Measurements from ENCODE around the gene CT45A8. TPM values are rescaled to one million over a fixed set of nuclear protein-coding genes. Genes with fewer than 3 reads are reported as not detected.
"Not testable (repeated sequence)": the region's sequence is repeated elsewhere in the genome, so short reads cannot be mapped to it uniquely, and the experiment has no call there.

The CT45A8 gene
- total RNA-seq (not detected), polyA plus RNA-seq (not detected)

GRCh38 chrX:135854438-135854837 is at the start of gene CT45A8:
CT45A8 (minus strand) TSS chrX:135854538; CDS start chrX:135850783, 3,755 bp downstream.
- not testable (repeated sequence) for H3K4me1 ChIP-seq (ENCODE audit: control insufficient read depth in 4 of 4, insufficient read depth in 4 of 4, low read length in 3 of 4); H3K9ac ChIP-seq (ENCODE audit: low read depth in 1 of 2, low read length in 2 of 2); H3K9me3 ChIP-seq (ENCODE audit: control insufficient read depth in 4 of 4, low read length in 3 of 4); H3K27ac ChIP-seq (ENCODE audit: low read depth in 1 of 2, low read length in 2 of 2); DNase-seq (ENCODE audit: low spot score); H3K36me3 ChIP-seq (ENCODE audit: control insufficient read depth in 4 of 4, insufficient read depth in 3 of 4, low read depth in 1 of 4, low read length in 3 of 4); H3K4me3 ChIP-seq (ENCODE audit: low read depth in 1 of 3, low read length in 3 of 3); H3K27me3 ChIP-seq (ENCODE audit: control insufficient read depth in 4 of 4, insufficient read depth in 4 of 4, low read length in 3 of 4)
- no CpG with 5 or more reads among the region's 17 CpGs for WGBS

GRCh38 chrX:135893294-135893817 is 39.0 kb upstream of the CT45A8 start, which contains the start of the genes CT45A10 and SAGE1:
CT45A10 (minus strand) TSS chrX:135893444; CDS start chrX:135885344, 8,100 bp downstream.
SAGE1 (plus strand) TSS chrX:135893716; CDS start chrX:135896243, 2,527 bp downstream.
- Histone ChIP-seq H3K4me3 (ENCODE audit: low read depth in 1 of 3, low read length in 3 of 3) (no peak within 1 kb of the TSS), H3K27ac (ENCODE audit: low read depth in 1 of 2, low read length in 2 of 2) (no peak within 1 kb of the TSS), H3K36me3 (ENCODE audit: control insufficient read depth in 4 of 4, insufficient read depth in 3 of 4, low read depth in 1 of 4, low read length in 3 of 4) (no peaks in the 10 kb centered on the region), H3K9me3 (ENCODE audit: control insufficient read depth in 4 of 4, low read length in 3 of 4) (peaks cover 0 to 2% (median 0%) of the 10 kb centered on the region in 4 donors), H3K9ac (ENCODE audit: low read depth in 1 of 2, low read length in 2 of 2) (no peak within 1 kb of the TSS), H3K4me1 (ENCODE audit: control insufficient read depth in 4 of 4, insufficient read depth in 4 of 4, low read length in 3 of 4) (no peaks in the 10 kb centered on the region), H3K27me3 (ENCODE audit: control insufficient read depth in 4 of 4, insufficient read depth in 4 of 4, low read length in 3 of 4) (no peaks in the 10 kb centered on the region)
- TF ChIP-seq YY1 (IDR thresholded peaks at IDR 0.05): no peak
- TF ChIP-seq REST (IDR thresholded peaks at IDR 0.05): no peak
- no peak for TF ChIP-seq JUND (IDR thresholded peaks at IDR 0.05)
- no peak for TF ChIP-seq SP1 (IDR thresholded peaks at IDR 0.05)
- no peak for TF ChIP-seq GABPA (IDR thresholded peaks at IDR 0.05 in 1 of 2, conservative IDR thresholded peaks at IDR 0.05 in 1 of 2)
- no peak for TF ChIP-seq FOXA1 (IDR thresholded peaks at IDR 0.05)
- TF ChIP-seq MAX (IDR thresholded peaks at IDR 0.05): no peak
- TF ChIP-seq ATF3 (IDR thresholded peaks at IDR 0.05): no peak
- TF ChIP-seq NR2F2 (IDR thresholded peaks at IDR 0.05): no peak
- TF ChIP-seq HNF4G (IDR thresholded peaks at IDR 0.05): no peak
- no peak for TF ChIP-seq HNF4A (conservative IDR thresholded peaks at IDR 0.05)
- no peak for TF ChIP-seq EGR1 (IDR thresholded peaks at IDR 0.05; ENCODE audit: low read depth in 2 of 2)
- TF ChIP-seq TAF1 (conservative IDR thresholded peaks at IDR 0.05): no peak
- no peak for TF ChIP-seq RXRA (IDR thresholded peaks at IDR 0.05)
- no peak for TF ChIP-seq RAD21 (IDR thresholded peaks at IDR 0.05)
- TF ChIP-seq ZBTB33 (IDR thresholded peaks at IDR 0.05): no peak
- no peak for TF ChIP-seq CTCF (IDR thresholded peaks at IDR 0.05; ENCODE audit: low read depth, low read length, missing input control)
- no peak for TF ChIP-seq FOXA2 (IDR thresholded peaks at IDR 0.05)
- 85% methylated on average over 22 of the region's 22 CpGs for WGBS
- no peak for DNase-seq (ENCODE audit: low spot score)

Measured in liver (tissue), 9 donors.